Dermis blood vessel endothelial cell (primary cell): ENCODE results near the gene TRIO. TPM values are rescaled to one million over a fixed set of nuclear protein-coding genes. Genes with fewer than 3 reads are reported as not detected.
A peak's percentile ranks its signal among the peaks of the same experiment; 100 is the strongest.

Experiments
- DNase-seq: peaks from one replicate; pipeline ENCODE4 v3.0.0; 2010
- total RNA-seq: library from RNA; depleted of rRNA; stranded (reverse); fragments of >200 nt; gene quantifications from 2 replicates; pipeline ENCODE4 v1.2.3, GENCODE V29; 2014

Gene TRIO
- total RNA-seq, 1 donor from 2014 or later = 190 TPM

- DNase-seq = no peak
These were observed 257.5 kb downstream of the TRIO start for GRCh38 chr5:14400611-14401010.

- DNase-seq = no peak
These were observed 258.5 kb downstream of the TRIO start for GRCh38 chr5:14401639-14402038.

GRCh38 chr5:14402424-14402823 lies 259.3 kb downstream of the TRIO start:
- no peak for DNase-seq

GRCh38 chr5:14404780-14405179 lies 261.6 kb downstream of the TRIO start:
- DNase-seq = no peak

GRCh38 chr5:14405267-14405666 lies 262.1 kb downstream of the TRIO start:
- peak; percentile 50 for DNase-seq

GRCh38 chr5:14405706-14406553 lies 262.8 kb downstream of the TRIO start:
- peak; percentile 24 for DNase-seq

- DNase-seq = peak; percentile 92
These were observed 263.4 kb downstream of the TRIO start for GRCh38 chr5:14406554-14406849.

GRCh38 chr5:14407051-14407450 lies 263.9 kb downstream of the TRIO start:
- DNase-seq = no peak

GRCh38 chr5:14407746-14408175 lies 264.6 kb downstream of the TRIO start:
- DNase-seq = peak; percentile 91

- DNase-seq = no peak
These were observed 265.9 kb downstream of the TRIO start for GRCh38 chr5:14408969-14409586.

- DNase-seq = no peak
These were observed 266.9 kb downstream of the TRIO start for GRCh38 chr5:14410068-14410393.

GRCh38 chr5:14410394-14411201 lies 267.5 kb downstream of the TRIO start:
- DNase-seq = no peak

GRCh38 chr5:14411216-14411615 lies 268.1 kb downstream of the TRIO start:
- no peak for DNase-seq

- no peak for DNase-seq
These were observed 270.2 kb downstream of the TRIO start for GRCh38 chr5:14413331-14413750.

GRCh38 chr5:14414007-14414406 lies 270.9 kb downstream of the TRIO start:
- no peak for DNase-seq

GRCh38 chr5:14414656-14415023 lies 271.5 kb downstream of the TRIO start:
- DNase-seq = no peak

- no peak for DNase-seq
These were observed 272.0 kb downstream of the TRIO start for GRCh38 chr5:14415024-14415697.

GRCh38 chr5:14415698-14416074 lies 272.5 kb downstream of the TRIO start:
- no peak for DNase-seq

- DNase-seq = no peak
These were observed 273.6 kb downstream of the TRIO start for GRCh38 chr5:14416621-14417275.

- no peak for DNase-seq
These were observed 274.2 kb downstream of the TRIO start for GRCh38 chr5:14417276-14417730.

- no peak for DNase-seq
These were observed 274.9 kb downstream of the TRIO start for GRCh38 chr5:14417792-14418765.
